PC-9 (cell line): ENCODE results near the gene MME.

Experiments
- EZH2 ChIP-seq: fragments of 200-600 bp; sonication (generic); IDR thresholded peaks from 2 replicates; pipeline ENCODE4 v1.8.0; 2017; ENCODE audit warnings: antibody characterized with exemption, low read depth
- TF ChIP-seq, protein P1 (sequence below): fragments of 200-600 bp; sonication (generic); conservative IDR thresholded peaks from 2 replicates; pipeline ENCODE4 v1.6.1; 2017; ENCODE audit warnings: mixed run types, antibody characterized with exemption, mild to moderate bottlenecking, moderate library complexity

GRCh38 chr3:155110996-155111901, 31.1 kb downstream of the MME start:
- TF ChIP-seq, protein P1, sequence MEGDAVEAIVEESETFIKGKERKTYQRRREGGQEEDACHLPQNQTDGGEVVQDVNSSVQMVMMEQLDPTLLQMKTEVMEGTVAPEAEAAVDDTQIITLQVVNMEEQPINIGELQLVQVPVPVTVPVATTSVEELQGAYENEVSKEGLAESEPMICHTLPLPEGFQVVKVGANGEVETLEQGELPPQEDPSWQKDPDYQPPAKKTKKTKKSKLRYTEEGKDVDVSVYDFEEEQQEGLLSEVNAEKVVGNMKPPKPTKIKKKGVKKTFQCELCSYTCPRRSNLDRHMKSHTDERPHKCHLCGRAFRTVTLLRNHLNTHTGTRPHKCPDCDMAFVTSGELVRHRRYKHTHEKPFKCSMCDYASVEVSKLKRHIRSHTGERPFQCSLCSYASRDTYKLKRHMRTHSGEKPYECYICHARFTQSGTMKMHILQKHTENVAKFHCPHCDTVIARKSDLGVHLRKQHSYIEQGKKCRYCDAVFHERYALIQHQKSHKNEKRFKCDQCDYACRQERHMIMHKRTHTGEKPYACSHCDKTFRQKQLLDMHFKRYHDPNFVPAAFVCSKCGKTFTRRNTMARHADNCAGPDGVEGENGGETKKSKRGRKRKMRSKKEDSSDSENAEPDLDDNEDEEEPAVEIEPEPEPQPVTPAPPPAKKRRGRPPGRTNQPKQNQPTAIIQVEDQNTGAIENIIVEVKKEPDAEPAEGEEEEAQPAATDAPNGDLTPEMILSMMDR, result no peak
- no peak for TF ChIP-seq EZH2
